GM21367 (cell line): ENCODE measurements around the gene TEKT5.
"Not testable (repeated sequence)": the region's sequence is repeated elsewhere in the genome, so short reads cannot be mapped to it uniquely, and the experiment has no call there.

Experiments
- ATAC-seq: cut with Tn5 transposase; IDR thresholded peaks from one replicate; pipeline ENCODE4 v1.9.1; 2021; ENCODE audit not compliant: unreplicated experiment

Gene TEKT5

DNA sequence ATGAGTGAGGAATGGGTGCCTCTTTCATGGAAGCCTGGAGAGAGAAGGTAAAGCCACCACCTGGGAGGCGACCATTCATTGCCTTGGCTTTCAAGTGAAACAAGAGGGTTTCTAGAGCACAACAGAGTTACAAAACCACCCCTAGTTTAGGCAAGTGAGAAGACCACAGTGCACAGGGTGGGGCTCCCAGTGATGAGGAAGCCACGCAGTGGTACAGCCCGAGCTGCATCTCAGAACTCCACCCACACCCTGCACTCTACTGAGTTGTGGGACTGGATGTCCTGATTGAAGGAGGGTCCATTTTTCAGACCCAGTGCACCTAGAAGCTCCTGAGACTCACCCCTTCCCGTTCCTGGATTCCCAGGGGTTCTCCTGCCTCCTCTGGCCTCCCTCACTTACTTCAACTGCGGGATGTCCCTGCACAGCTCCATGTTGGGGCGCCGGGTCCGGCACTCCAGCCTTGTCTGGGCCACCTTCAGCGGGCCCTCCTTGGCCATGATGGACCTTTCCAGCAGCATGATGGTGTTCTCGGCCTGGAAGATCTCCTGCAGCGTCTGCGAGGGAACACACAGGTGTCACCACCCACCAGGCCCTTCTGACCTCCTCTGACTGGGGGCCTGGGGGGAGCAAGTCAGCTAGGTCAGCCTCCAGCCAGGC lies 59.2 kb downstream of the TEKT5 start:
- no peak for ATAC-seq

DNA sequence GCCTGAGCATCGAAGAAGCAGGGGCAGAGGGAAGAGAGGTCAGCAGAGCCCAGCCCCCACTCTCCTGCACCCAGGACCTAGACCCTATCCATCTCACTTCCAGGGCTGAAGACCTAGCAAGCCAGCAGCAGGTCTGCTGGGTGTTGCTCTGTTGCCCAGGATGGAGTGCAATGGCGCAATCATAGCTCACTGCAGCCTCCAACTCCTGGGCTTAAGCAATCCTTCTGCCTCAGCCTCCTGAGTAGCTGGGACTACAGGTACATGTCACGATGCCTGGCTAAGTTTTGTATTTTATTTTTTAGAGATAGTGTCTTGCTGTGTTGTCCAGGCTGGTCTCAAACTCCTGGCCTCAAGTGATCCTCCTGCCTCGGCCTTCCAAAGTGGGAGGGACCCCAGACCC lies 61.3 kb downstream of the TEKT5 start:
- ATAC-seq: not testable (repeated sequence)

DNA sequence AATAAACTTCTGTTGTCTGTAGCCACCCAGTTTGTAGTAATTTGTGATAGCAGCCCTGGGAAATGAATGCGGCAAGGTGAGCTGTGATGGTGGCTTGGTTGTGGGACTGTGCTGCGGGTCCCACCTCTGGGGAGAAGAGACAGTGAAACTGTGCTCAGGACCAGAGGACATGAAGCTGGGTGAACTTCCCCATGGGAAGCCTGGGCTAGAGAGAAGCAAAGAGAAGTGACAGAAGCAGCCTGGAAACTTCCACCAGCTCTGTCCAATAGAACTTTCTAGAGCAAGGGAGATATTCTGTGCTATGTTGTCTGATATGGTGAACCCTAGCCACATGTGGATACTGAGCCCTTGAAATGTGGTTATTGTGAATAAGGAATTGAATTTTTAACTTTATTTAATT lies 62.8 kb downstream of the TEKT5 start:
- ATAC-seq: no peak

- ATAC-seq: no peak
Observed at GRCh38 chr16:10629592-10629963, 65.2 kb downstream of the TEKT5 start.

- ATAC-seq: no peak
Observed at GRCh38 chr16:10625595-10626357, 69.0 kb downstream of the TEKT5 start.

DNA sequence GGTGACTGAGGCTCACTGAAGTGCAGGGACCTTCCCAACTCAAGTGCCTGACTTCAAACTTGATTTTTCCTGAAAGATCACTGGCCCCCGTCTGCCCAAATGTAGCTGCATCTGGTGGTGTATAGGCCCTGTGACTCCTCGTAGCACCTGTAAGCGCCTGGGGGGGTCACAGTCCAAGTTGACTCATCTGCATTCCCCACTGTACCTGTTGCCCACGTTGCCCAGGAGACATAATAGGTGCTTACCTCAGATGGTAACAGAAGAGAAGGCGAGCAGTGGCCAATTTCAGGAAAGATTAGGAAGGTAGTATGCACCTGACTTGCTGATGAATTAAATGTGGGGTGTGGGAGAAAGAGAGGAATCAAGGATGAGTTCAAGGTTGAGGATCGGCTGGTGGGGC lies 70.2 kb downstream of the TEKT5 start:
- ATAC-seq: no peak

DNA sequence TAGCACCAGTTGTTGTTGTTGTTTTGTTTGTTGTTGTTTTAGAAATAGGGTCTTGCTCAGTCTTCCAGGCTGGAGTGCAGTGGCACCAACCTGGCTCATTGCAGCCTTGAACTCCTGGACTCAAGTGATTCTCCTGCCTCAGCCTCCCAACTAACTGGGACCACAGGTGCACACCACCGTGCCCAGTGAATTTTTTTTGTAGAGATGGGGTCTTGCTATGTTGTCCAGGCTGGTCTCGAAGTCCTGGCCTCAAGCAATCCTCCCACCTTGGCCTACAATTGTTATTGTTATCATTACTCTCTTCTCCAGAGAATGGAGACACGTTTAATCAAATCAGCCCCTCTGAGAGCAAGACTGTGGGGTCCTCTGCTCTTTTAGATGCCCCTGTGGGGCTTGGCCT lies 71.7 kb downstream of the TEKT5 start:
- ATAC-seq: no peak

- ATAC-seq: no peak
Observed at GRCh38 chr16:10622036-10622921, 72.5 kb downstream of the TEKT5 start.

- not testable (repeated sequence) for ATAC-seq
Observed at GRCh38 chr16:10621216-10621949, 73.3 kb downstream of the TEKT5 start.

- no peak for ATAC-seq
Observed at GRCh38 chr16:10620120-10620519, 74.6 kb downstream of the TEKT5 start.

DNA sequence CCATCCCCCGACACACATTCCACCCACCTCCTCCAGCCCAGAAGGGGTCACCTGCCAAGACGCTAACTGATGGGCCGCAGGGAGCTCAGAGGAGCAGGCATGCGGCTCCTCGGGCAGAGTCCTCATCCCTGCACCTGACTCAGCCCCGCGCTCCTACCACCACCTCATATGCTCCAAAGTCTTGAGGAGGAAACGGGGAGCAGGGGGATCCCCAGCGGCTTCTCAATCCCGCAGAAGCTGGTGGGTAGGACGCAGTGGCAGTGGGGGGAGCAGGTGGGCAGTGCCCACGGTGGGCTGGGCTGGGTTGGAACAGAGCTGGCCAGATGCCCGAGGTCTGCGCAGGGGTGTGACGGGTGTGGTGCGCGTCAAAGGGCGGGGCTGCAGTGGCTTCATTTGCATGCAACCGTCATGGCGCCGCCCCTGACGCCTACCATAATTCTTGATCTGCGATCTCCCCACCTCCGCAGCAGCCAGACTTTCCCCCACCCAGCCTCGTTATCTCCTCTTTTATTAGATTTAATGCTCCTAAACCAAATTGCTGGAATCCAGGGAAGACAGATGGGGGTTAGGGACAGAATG lies 75.4 kb downstream of the TEKT5 start:
- ATAC-seq: no peak

DNA sequence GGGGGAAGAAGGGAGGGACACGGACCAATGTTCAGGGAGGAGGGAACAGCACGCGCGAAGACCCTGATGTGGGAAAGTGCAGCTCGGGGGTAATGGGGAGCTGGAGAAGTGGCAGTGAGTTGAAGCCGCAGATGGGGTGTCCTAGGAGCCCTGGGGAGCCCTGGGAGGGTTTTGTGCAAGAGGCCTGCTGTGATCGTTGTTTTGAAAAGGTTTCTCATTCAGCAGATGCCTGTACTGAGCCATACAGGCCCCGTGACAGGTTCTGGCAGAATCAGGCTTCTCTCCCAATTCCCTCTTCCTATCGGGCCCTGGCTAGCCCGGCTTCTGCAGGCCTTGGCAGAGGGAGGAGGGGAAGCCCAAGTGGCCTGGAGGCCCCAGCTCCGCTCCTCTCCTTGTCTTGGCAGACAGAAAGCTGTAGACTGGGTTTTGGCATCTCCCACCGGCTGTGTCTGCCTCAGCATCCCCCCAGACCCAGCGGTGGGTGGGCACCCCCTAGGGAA lies 76.0 kb downstream of the TEKT5 start:
- ATAC-seq: no peak

- ATAC-seq: no peak
Observed at GRCh38 chr16:10617662-10618420, 76.9 kb downstream of the TEKT5 start.

DNA sequence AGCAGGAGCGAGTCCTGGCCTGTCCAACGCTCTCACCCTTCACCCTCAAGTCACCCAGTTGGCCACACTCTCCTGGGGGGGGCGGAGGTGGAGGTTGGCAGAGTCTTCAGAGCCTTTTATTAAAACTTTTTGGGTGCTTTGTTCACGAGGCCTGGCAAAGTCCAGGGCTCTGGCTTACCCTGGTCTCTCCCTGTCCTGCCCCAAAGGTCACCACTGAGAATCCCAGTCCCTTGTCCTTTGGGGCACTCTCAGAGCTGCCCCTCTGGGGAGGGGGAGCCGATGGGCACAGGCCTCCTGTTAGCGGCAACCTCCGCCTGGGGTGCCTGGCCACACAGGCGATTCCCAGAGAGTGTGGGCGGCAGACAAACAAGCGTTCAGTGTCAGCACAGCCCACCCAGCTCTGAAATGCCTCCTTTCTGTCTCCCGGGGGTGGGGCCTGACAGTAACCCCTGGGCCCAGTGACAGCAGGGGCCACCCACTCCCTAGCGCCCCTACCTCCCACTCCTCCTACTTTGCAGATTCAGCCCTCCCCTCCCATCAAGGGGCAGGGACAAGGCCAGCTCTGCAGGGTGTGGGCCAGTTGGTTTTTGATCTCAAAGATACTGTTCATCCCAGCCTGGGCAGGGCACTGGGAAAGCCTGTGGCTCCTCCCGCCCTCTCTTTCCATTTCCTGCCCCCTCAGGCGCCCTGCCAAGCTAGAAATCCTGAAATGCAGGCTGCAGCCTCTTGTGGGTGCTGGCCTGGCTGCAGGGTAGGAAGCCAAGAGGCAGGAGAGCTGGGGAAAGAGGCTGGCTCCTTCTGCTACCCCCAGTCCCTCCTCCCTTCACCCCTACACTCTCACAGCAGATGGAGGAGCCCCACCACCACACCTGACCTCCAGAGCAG lies 77.7 kb downstream of the TEKT5 start:
- ATAC-seq: no peak

GRCh38 chr16:10616419-10616755 lies 78.3 kb downstream of the TEKT5 start:
- ATAC-seq: no peak

- ATAC-seq: no peak
Observed at GRCh38 chr16:10614685-10615084, 80.0 kb downstream of the TEKT5 start.

DNA sequence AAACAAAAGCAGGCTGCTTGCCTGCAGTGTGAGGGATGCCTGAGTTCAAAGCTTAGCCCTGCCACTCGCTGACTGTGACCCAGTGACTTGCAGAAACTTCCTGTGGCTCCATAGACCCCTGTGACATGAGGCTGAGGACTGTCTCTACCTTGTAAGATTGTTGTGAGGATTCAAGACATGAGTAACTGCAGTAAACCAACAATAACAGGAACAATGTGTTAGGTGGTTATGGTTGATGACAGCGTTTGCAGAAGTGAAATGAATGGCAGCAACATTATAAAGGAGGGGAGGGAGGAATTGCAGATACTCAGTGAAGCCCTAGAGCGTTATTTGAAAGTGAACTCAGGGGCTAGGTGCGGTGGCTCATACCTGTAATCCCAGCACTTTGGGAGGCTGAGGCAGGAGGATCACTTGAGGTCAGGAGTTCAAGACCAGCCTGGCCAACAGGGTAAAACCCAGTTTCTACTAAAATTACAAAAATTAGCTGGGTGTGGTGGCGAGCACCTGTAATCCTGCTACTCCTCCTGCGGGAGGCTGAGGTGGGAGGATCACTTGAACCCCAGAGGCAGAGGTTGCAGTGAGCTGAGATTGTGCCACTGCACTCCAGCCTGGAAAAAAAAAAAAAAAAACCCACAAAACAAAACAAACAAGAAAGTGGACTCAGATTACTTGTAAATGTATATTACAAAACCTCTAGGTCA lies 80.8 kb downstream of the TEKT5 start:
- ATAC-seq: no peak

GRCh38 chr16:10612649-10613179 lies 82.0 kb downstream of the TEKT5 start:
- no peak for ATAC-seq
